Caco-2 (cell line): Measurements from ENCODE around the gene SYNGR1. TPM values are rescaled to one million over a fixed set of nuclear protein-coding genes. Genes with fewer than 3 reads are reported as not detected.

Source experiments
- BruUV-seq: library from RNA; stranded (reverse); fragments of 400-500 nt; replicated peaks from 2 replicates; lab custom pipeline; 2021; lab: Mats Ljungman, UMichigan
- CTCF ChIA-PET: fragments of 300-600 bp; sonication (Branson Sonifier 250); formaldehyde crosslinking; loops from one replicate; lab custom pipeline; 2022; ENCODE audit warnings: antibody characterized with exemption; lab: Charles Lee
- POLR2A ChIA-PET: fragments of 300-600 bp; sonication (Branson Sonifier 250); formaldehyde crosslinking; loops from one replicate; lab custom pipeline; 2022; ENCODE audit warnings: antibody characterized with exemption; lab: Charles Lee
- DNase-seq, 2 experiments: peaks; one replicate each; pipeline versions ENCODE4 v3.0.0 to v3.0.0-alpha.2; 2020 to 2022
- H3K27me3 ChIP-seq: replicated peaks from 2 replicates; pipeline ENCODE4 v1.6.0; 2011; ENCODE audit warnings: low read length; ENCODE audit not compliant: control insufficient read depth, insufficient read depth
- H3K36me3 ChIP-seq: 2 replicates; pipeline ENCODE4 v1.5.1; 2011; ENCODE audit warnings: low read length; ENCODE audit not compliant: control insufficient read depth, insufficient read depth
- H3K4me1 ChIP-seq: fragments of 250-450 bp; sonication (Bioruptor Pico); 2 replicates; pipeline ENCODE4 v1.5.1; 2020; ENCODE audit warnings: mild to moderate bottlenecking
- H3K4me3 ChIP-seq: 2 replicates; pipeline ENCODE4 v1.5.1; 2011; ENCODE audit warnings: low read depth, mild to moderate bottlenecking, control low read depth, low read length
- H3K9me3 ChIP-seq: fragments of 250-450 bp; sonication (Bioruptor Pico); 2 replicates; pipeline ENCODE4 v1.5.1; 2020; ENCODE audit warnings: mild to moderate bottlenecking, moderate library complexity
- H3K27ac Mint-ChIP-seq: one replicate; pipeline ENCODE4 v1.8.0; 2022; ENCODE audit warnings: mixed read lengths; ENCODE audit not compliant: unreplicated experiment
- H3K27me3 Mint-ChIP-seq: one replicate; pipeline ENCODE4 v1.8.0; 2022; ENCODE audit warnings: mixed read lengths; ENCODE audit not compliant: insufficient read depth, unreplicated experiment
- H3K36me3 Mint-ChIP-seq: one replicate; pipeline ENCODE4 v1.8.0; 2022; ENCODE audit warnings: mild to moderate bottlenecking, mixed read lengths; ENCODE audit not compliant: insufficient read depth, unreplicated experiment
- H3K4me1 Mint-ChIP-seq: one replicate; pipeline ENCODE4 v1.8.0; 2022; ENCODE audit warnings: low read depth, mixed read lengths; ENCODE audit not compliant: unreplicated experiment
- H3K4me3 Mint-ChIP-seq: one replicate; pipeline ENCODE4 v1.8.0; 2022; ENCODE audit warnings: mild to moderate bottlenecking, moderate library complexity, mixed read lengths; ENCODE audit not compliant: unreplicated experiment
- H3K9me3 Mint-ChIP-seq: one replicate; pipeline ENCODE4 v1.8.0; 2022; ENCODE audit warnings: mixed read lengths; ENCODE audit not compliant: unreplicated experiment
- intact Hi-C: fragments of 100-400 bp; cut with micrococcal nuclease; formaldehyde crosslinking; loops from one replicate; pipeline ENCODE4 v1.10.0; 2022; ENCODE audit not compliant: unreplicated experiment
- total RNA-seq: library from RNA; stranded (reverse); gene quantifications from 2 replicates; pipeline ENCODE4 v1.2.3, GENCODE V29; 2022
- TF ChIP-seq, protein P1 (sequence below), 2 experiments: fragments of 200-600 bp in 1 of 2; IDR thresholded peaks; 1 replicate in 1 of 2; 2 replicates in 1 of 2; pipeline versions ENCODE4 v1.5.1 to v1.8.0; 2011 to 2022; ENCODE audit warnings: antibody characterized with exemption in 1 of 2, control low read depth in 1 of 2, inconsistent platforms in 1 of 2, low read depth in 1 of 2, low read length in 1 of 2, mild to moderate bottlenecking in 1 of 2, moderate library complexity in 1 of 2; ENCODE audit not compliant: insufficient read depth in 1 of 2, severe bottlenecking in 1 of 2, unreplicated experiment in 1 of 2

The SYNGR1 gene
- total RNA-seq, 1 experiment from 2014 or later: 20.2 TPM

DNA sequence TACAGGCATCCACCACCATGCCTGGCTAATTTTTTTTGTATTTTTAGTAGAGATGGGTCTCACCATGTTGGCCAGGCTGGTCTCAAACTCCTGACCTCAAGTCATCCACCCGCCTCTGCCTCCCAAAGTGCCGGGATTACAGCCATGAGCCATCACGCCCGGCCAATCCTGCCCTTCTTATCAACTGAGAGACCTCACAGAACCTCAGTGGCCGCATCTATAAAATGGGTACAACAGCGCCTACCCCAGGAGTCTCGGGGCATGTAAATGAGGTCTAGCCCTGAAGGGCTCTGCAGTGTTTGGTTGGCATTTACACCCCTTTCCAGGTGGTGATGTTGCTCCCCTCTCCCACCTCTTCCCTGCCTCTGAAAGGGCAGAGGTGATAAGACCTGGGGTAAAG, 11.7 kb downstream of the SYNGR1 start:
- intact Hi-C loops: no loop called here
- ChIA-PET CTCF (no interaction called here), POLR2A (interaction anchor here (0.7 to 1.0 kb wide), 2 partner anchors 18 to 42 kb away, joined by 3 read pairs; no protein-coding TSS in a partner anchor)
- H3K4me1 ChIP-seq: peaks cover 19% of the 10 kb centered on the region
- H3K9me3 Mint-ChIP-seq: no peaks in the 10 kb centered on the region
- peak overlapping the region; percentile 66 for H3K27ac Mint-ChIP-seq
- H3K36me3 ChIP-seq: no peaks in the 10 kb centered on the region
- H3K9me3 ChIP-seq: no peaks in the 10 kb centered on the region
- no TSS peak for BruUV-seq
- TF ChIP-seq, protein P1, sequence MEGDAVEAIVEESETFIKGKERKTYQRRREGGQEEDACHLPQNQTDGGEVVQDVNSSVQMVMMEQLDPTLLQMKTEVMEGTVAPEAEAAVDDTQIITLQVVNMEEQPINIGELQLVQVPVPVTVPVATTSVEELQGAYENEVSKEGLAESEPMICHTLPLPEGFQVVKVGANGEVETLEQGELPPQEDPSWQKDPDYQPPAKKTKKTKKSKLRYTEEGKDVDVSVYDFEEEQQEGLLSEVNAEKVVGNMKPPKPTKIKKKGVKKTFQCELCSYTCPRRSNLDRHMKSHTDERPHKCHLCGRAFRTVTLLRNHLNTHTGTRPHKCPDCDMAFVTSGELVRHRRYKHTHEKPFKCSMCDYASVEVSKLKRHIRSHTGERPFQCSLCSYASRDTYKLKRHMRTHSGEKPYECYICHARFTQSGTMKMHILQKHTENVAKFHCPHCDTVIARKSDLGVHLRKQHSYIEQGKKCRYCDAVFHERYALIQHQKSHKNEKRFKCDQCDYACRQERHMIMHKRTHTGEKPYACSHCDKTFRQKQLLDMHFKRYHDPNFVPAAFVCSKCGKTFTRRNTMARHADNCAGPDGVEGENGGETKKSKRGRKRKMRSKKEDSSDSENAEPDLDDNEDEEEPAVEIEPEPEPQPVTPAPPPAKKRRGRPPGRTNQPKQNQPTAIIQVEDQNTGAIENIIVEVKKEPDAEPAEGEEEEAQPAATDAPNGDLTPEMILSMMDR (IDR thresholded peaks at IDR 0.05; ENCODE audit: insufficient read depth in 1 of 2, low read depth in 1 of 2, low read length in 1 of 2, severe bottlenecking in 1 of 2, unreplicated experiment in 1 of 2): no peak
- no peak overlapping the region for H3K4me3 Mint-ChIP-seq
- H3K4me3 ChIP-seq: no peak overlapping the region
- DNase-seq: no peak
- no peaks in the 10 kb centered on the region for H3K36me3 Mint-ChIP-seq
- no peaks in the 10 kb centered on the region for H3K27me3 Mint-ChIP-seq
- peaks cover 27% of the 10 kb centered on the region for H3K4me1 Mint-ChIP-seq
- H3K27me3 ChIP-seq: no peaks in the 10 kb centered on the region

DNA sequence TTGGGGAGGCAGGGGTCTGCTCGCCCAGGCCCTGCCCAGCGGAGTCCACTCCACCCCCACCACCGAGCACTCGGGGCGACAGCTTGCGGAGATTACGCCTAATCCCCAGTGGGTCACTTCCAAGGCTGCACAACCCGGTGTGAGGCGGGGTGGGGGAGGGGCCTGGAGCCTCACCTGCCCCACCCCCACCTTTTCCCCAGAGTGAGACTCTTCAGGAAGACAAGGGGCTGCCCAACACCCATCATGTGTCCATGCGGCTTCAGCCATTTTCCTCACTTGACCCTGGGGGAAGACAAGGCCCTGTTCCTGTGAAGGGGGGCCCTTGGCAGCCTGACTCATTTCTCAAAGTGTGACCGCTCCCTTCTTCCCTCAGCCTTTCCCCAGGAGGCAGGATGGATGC, 12.5 kb downstream of the SYNGR1 start:
- H3K27me3 ChIP-seq: no peaks in the 10 kb centered on the region
- TF ChIP-seq, protein P1 (IDR thresholded peaks at IDR 0.05; ENCODE audit: insufficient read depth in 1 of 2, low read depth in 1 of 2, low read length in 1 of 2, severe bottlenecking in 1 of 2, unreplicated experiment in 1 of 2): no peak
- peaks cover 35% of the 10 kb centered on the region for H3K4me1 Mint-ChIP-seq
- intact Hi-C loops: no loop called here
- CTCF ChIA-PET: no interaction called here
- BruUV-seq: no TSS peak
- H3K4me3 ChIP-seq: no peak overlapping the region
- POLR2A ChIA-PET: no interaction called here
- DNase-seq: no peak
- no peaks in the 10 kb centered on the region for H3K36me3 Mint-ChIP-seq
- no peak overlapping the region for H3K4me3 Mint-ChIP-seq
- H3K27ac Mint-ChIP-seq: no peak overlapping the region
- H3K27me3 Mint-ChIP-seq: no peaks in the 10 kb centered on the region
- no peaks in the 10 kb centered on the region for H3K36me3 ChIP-seq
- no peaks in the 10 kb centered on the region for H3K9me3 Mint-ChIP-seq
- no peaks in the 10 kb centered on the region for H3K9me3 ChIP-seq
- H3K4me1 ChIP-seq: peaks cover 19% of the 10 kb centered on the region

DNA sequence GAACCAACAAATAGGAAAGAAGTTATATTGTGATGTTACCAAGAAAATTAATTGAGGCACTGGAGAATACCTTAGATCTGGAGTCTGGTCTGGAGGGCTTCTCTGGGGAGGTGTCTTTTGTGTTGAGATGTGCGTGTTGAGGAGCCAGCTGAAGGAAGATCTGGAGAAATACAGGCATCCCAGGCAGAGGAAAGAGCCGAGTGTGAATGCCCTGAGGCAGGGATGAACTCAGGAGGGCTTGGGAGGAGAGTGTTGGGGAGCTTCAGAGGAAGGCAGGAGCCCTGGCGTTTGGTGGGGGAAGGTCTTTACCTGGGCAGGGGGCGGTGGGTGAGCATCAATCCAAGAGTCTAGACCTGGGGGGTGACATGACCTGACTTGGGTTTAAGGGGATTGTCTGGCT, 13.1 kb downstream of the SYNGR1 start:
- Histone ChIP-seq H3K4me1 (peaks cover 19% of the 10 kb centered on the region), H3K36me3 (no peaks in the 10 kb centered on the region), H3K9me3 (no peaks in the 10 kb centered on the region), H3K4me3 (no peak overlapping the region), H3K27me3 (no peaks in the 10 kb centered on the region)
- peaks cover 4% of the 10 kb centered on the region for H3K36me3 Mint-ChIP-seq
- H3K9me3 Mint-ChIP-seq: no peaks in the 10 kb centered on the region
- peak overlapping the region; percentile 23 for H3K27ac Mint-ChIP-seq
- H3K4me3 Mint-ChIP-seq: no peak overlapping the region
- no TSS peak for BruUV-seq
- intact Hi-C loops: no loop called here
- POLR2A ChIA-PET: no interaction called here
- TF ChIP-seq, protein P1 (IDR thresholded peaks at IDR 0.05; ENCODE audit: insufficient read depth in 1 of 2, low read depth in 1 of 2, low read length in 1 of 2, severe bottlenecking in 1 of 2, unreplicated experiment in 1 of 2): no peak
- CTCF ChIA-PET: interaction anchor here (1.0 kb wide), 1 partner anchor 19 kb away, joined by 4 read pairs; no protein-coding TSS in a partner anchor
- no peak for DNase-seq
- H3K27me3 Mint-ChIP-seq: no peaks in the 10 kb centered on the region
- H3K4me1 Mint-ChIP-seq: peaks cover 35% of the 10 kb centered on the region
